Measurements from ENCODE around the gene TRAPPC12.
"Not testable (repeated sequence)": the region's sequence is repeated elsewhere in the genome, so short reads cannot be mapped to it uniquely, and the experiment has no call there.

TRAPPC12 gene

DNA sequence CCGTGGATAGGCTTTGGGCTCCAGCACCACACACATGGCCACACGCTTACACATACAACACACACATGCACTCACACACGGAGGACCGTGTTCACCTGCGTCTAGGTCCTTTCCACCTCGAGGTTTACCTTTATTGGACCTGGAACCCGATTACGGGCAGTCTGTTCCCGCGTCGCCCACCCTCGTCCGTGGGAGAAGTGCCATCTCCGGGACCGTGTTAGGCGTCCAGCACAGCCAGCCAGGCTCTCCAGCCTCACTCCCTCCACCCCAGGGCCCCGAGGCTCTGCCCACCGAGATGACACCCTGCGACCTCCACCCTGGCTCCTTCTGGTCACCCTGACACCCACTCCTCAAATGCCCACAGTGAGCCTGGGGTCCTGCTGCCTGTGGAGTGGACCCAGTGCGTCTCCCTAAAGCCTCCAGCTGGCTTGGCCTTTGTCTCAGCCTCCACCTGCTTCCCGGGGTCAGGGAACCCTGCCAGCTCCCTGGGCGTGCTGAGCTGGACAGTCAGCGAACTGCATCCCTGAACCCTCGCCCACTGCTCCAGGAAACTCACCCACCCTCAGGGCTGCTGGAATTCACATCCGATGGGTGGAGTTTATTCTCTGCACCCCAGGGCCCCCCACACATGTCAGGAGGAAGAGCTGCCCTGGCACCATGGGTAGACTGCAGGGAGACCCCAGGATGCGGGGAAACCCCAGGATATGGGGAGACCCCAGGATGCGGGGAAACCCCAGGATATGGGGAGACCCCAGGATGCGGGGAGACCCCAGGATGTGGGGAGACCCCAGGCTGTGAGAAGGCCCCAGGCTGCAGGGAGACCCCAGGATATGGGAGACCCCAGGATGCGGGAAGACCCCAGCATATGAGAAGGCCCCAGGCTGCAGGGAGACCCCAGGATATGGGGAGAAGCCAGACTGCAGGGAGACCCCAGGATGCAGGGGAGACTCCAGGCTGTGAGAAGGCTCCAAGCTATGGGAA is 106.8 kb downstream of the TRAPPC12 start:
- DNase-seq (ENCODE audit: low read depth in 2 of 2): no peak

DNA sequence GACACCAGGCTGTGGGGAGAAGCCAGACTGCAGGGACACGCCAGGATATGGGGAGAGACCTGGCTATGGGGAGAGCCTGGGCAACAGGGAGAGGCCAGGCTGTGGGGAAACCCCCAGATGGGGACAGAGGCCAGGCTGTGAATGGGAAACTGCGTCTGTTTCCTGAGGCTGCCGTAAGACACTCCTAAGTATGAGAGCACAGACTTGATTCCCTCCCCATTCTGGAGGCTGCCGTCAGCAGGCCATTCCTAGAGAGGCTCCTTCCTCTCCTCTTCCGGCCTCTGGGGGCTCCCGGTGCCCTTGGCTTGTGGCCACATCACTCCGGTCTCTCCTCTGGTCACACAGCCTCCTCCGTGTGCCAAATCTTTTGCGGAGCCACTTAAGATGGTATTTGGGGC is 107.5 kb downstream of the TRAPPC12 start:
- DNase-seq (ENCODE audit: low read depth in 2 of 2): no peak

DNA sequence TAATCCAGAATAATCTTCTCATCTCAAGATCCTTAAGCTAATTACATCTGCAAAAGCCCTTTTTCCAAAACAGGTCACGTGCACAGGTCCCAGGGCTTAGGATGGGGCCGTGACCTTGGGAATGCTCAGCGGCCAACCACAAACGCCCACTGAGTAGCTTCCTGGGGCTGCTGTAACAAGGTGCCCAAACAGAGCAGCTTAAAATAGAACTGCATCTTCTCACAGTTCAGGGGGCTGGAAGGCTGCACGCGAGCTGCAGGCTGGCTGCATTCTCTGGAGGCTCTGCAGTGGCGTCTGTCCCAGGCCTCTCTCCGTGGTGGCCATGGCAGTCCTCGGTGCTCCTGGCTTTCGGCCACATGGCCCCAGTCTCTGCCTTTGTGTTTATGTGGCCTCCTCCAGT is 107.9 kb downstream of the TRAPPC12 start:
- no peak for DNase-seq (ENCODE audit: low read depth in 2 of 2)

DNA sequence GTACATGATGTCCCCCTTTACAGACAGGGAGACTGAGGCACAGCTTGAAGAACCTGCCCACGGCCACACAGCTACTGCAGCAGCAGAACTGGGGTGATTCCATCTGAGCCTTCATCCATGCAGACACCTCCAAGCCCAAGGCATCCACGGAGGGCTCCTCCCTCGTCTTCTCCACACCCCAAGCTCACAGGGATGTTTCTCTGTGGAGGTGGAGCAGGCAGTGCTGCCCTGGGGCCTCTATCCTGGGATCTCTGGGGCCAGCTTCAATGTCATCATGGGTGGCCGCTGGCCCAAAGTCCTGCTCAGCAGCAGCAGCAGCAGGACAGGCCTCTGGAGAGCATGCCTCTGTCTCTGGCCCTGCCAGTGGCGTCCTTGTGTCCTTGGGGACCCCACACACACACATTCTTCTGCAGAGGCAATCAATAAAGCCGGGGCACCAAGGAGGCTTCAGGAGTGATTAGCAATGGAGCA is 108.6 kb downstream of the TRAPPC12 start:
- no peak for DNase-seq (ENCODE audit: low read depth in 2 of 2)

DNA sequence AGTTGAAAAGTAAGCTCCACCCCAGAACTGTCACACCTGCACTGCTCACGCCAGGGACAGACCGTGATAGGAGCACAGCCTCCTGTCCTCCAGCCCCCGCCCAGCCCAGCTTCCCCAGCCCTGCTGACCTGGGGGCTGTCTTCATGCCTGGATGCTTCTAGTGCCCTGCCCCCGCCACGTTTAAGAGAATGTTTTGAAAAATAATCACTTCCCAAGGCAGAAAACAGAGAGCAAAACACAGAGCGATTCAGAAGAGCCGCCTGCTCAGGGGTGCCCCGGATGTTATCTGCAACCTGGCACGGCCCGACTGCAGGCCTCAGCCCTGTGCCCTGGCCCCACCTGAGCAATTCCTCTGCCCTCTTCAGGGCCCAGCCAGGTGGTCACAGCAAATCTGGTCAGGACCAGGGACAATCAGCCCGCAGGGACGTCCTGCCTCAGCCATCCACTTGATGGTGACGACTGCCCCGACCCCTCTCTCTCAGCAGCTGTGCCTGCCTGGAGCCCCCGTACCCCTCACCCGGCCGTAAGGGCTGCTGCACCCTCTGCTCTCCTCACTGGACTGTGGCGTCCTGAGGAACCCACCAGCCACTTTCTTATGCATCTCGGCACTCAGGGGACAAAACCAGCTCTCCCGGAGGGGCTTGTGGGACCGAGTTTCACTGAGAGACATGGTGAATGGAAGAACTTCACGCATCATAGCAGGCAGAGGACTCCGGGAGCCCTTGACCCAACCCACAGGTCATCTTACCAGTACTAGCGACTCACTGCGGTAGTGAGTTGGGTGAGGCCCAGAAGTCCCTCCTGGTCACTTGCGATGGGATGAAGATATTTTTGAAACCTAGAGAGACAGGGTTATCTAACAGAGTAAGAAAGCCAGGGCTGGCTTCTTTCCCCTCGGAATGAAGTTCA is 109.6 kb downstream of the TRAPPC12 start:
- DNase-seq (ENCODE audit: low read depth in 2 of 2): no peak

DNA sequence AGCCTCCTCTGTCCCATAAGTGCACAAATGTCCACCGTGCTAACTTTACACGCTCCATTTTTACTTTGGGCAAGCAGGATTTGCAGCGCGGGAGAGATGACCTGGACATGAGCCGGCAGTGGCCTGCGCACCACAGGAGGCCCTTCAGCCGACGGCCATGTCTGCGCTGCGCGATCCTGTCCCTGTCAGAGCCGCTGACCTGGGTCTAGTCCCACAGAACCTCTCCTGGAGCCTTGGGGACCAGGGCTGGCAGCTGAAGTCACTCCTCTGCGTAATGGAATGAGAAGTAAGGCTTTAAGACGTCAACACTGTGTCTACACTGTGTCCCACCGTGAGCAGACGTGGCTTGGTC is 110.2 kb downstream of the TRAPPC12 start:
- DNase-seq (ENCODE audit: low read depth in 2 of 2): no peak

DNA sequence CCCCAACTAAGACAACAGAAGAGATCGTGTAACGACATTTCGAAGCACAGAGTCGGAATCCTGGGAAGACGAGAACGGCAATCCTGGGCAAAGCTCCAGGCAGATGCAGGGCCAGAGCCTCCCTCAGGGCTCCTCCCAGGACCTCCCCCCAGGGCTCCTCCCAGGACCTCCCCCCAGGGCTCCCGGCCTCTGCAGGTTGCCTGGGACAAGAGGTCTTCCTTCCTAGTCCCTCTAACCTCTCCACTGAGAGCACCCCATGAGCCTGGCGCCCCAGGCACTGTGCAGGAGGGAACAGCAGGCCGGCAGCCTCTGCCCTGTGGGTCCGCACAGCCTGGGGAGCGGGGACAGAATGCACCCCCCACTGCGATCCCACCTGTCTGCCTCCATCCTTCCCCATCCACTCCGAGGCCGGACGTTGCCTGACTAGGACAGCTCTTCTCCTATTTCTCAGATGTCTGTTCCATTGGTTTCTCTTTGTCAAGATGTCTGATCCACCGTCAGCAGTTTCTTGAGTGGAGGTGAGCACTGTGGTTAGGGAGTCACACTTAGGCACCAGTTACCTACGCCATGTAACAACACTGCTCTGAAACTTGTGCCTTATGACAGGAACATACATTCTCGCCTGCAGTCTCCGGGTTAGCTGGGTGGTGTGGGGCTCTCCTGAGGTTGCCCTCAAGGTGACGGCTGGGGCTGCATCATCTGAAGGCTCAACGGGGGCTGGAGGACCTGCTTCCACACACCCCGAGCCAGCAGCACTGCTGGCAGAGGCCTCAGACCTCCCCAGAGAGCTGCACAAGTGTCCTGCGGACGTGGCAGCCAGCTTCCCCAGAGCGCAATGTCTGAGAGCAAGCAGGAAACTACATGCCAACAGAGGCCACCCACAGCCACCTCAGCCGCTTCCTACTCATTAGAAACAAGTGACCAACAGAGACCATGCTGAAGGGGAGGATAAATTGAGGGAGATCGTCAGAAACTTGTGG is 111.0 kb downstream of the TRAPPC12 start:
- no peak for DNase-seq (ENCODE audit: low read depth in 2 of 2)

DNA sequence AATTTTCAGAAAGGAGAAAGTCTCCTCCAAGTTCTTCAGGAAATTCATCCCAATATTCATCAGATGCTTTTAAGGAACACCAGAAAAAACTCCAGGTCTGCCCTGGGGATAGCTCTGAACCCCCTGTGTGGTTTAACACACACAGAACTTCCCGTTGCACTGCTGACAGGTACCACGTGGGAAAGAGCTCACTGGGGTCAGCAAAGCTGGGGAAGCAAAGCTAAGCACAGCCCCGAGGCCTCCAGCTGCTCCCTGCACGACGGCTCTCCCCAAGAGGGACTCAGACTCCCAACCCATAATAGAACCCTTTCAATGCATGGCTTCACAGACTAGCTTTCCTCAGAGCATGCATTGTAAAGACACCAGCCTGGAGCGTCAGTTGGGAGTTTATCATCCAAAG is 111.8 kb downstream of the TRAPPC12 start:
- no peak for DNase-seq (ENCODE audit: low read depth in 2 of 2)

DNA sequence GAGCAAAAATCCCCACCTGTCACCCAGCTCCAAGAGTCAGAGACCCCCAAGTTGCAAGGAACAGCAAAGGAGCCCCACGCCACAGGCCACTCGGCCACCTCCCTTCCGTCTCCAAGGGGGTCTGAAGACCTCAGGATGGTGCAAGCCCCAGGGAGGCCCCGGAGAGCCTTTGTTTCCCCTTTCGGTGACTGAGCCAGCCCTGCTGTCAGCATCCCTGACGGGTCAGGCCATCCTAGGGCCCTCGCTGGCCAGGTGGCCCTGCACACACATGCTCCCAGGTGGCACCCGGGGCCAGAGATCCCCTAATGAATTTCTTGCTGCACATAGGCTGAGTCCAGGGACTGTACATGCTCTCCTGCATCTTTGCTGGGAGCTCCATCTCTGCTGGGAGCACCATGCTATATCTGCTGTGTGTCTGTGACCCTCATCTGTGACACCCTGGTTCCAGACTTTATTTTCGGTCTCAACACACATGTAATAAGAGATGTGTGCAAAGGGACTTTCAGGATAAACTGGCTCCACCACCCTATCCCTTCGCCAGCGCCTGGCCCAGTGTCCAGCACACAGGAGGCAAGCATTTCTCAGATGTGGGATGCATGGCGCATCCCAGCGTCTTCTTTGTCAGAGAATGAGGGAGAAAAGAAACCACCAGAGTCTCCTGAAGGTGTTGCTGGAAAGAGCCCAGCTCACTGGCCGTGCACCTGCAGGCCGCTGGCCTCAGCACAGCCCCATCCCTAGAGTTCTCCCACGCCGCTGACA is 112.4 kb downstream of the TRAPPC12 start:
- no peak for DNase-seq (ENCODE audit: low read depth in 2 of 2)

DNA sequence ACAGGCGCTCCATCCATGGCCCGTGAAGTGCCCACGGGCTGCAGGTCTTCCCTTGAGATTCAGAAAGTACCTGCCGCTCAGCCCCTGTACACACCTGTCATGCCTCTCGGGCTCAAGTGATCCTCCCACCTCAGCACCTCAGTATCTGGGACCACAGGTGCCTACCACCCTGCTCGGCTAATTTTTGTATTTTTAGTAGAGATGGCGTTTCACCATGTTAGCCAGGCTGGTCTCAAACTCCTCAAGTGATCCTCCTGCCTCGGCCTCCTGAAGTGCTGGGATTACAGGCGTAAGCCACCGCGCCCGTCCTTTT is 112.9 kb downstream of the TRAPPC12 start:
- DNase-seq (ENCODE audit: low read depth in 2 of 2): not testable (repeated sequence)

DNA sequence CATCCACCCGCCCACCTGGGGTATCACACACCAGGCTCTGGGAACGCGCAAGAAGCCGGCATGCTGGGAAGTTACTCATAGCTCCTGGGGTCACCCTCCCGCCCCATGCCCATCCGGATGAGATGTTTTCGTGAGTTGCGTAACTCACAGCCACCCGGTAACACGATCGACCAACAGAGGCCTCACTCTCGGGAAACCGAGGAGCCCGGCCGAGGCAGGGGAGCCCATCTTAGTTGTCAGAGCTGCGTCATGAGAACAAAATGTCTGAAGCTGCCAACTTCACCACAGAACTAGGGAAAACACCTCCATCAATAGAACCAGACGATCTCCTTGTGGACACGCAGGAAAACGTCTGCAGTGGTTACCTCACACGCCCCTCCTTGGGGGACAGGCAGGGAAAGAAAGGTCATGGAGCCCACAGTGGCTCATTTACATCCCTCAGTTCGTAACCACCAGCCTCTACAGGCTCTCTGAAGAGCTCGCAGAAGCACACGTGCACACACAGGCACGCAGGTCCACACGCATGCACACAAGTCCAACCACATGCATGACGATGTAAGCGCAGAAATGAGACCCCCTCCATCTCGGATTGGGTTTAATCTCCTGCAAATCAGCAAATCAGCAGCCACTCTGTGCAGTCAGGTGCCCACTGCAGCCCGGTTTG is 113.6 kb downstream of the TRAPPC12 start:
- DNase-seq (ENCODE audit: low read depth in 2 of 2): no peak

DNA sequence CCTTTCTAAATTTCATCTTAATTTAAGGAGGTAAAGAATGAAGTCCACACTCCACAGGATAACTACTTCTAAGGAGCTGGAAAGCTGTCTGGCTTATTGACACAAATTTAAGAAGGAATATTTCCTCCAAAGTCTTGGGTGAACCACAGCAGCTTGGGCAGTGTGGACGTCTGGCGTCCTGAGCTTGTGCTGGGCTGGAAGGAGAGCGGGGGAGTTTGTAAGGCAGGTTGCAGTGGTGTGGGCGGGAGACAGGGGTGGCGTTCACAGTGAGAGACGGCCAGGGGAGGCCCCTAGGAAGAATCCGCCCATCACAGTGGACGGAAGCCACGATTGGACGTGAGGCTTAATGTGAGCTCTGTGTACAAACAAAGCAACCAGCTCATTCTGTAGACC is 114.1 kb downstream of the TRAPPC12 start:
- DNase-seq (ENCODE audit: low read depth in 2 of 2): no peak

DNA sequence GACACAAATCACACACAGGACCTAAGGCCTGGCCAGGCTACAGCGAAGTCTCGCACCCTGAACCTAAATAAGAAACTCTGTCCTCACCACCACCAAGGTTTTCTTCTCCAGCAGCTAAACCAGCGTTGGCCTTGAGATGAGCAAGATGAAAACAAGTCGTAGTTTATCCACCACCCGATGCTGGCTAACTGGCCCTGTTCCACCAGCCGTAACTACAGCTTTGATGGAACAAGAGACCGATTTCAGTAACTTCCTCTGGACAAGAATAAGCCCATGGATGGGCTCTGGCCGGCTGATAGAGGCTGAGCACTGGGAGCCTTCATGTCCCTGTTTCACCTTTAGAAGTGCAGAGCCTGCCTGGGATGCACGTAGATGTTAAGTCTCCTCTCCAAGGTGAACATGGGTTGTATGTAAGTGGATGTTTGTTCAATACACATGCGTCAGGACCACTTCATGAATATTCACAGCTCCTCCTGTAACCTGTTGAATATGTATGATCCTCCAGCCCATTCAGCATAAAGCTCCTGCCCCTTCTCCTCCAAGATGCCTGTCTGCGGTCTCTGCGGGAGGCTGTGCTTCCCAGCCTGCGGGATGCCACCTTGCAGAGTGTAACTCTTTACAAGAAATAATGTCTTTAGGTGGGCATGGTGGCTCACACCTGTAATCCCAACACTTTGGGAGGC is 115.6 kb downstream of the TRAPPC12 start:
- no peak for DNase-seq (ENCODE audit: low read depth in 2 of 2)

DNA sequence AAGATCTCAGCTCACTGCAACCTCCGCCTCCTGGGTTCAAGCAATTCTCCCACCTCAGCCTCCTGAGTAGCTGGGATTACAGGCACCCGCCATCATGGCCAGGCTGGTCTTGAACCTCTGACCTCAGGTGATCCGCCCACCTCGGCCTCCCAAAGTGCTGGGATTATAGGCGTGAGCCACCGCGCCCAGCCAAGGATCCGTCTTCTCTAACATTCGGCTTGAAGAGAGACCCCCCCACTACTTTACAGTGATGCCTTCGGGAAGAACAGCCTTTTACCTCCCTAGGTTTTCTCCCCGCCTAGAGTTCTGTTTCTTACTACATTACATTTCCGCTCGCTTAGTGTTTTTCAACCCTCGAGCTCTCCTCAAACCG is 117.2 kb downstream of the TRAPPC12 start:
- not testable (repeated sequence) for DNase-seq (ENCODE audit: low read depth in 2 of 2)

DNA sequence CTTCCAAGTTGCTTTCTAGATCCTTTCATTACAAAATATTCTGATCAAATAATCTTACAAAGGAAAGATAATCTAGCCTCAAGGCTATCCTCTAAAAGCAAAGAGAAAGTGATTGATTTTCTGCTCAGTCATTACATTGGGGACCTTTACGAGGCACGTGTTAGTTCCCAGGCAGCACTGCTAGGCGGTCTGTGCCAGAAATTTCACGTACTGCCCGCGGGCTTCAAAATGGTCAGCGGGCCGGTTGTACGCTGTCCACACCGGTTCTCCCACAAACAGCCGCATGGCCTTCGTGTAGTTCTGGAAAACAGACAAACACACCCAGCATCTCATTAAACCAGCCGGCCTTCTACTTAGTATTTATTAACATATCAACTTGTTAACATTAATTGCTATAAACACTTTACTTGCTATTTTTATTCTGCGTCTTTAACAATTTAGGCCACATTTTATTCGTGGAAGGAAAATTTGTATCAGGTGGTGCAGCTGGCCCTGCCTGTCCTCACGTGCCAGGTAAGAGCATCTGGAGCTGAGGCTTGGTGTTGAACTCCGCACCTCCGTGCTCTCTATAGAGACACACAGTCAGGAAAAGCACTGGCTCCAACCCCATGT is 119.4 kb downstream of the TRAPPC12 start:
- DNase-seq (ENCODE audit: low read depth in 2 of 2): no peak

DNA sequence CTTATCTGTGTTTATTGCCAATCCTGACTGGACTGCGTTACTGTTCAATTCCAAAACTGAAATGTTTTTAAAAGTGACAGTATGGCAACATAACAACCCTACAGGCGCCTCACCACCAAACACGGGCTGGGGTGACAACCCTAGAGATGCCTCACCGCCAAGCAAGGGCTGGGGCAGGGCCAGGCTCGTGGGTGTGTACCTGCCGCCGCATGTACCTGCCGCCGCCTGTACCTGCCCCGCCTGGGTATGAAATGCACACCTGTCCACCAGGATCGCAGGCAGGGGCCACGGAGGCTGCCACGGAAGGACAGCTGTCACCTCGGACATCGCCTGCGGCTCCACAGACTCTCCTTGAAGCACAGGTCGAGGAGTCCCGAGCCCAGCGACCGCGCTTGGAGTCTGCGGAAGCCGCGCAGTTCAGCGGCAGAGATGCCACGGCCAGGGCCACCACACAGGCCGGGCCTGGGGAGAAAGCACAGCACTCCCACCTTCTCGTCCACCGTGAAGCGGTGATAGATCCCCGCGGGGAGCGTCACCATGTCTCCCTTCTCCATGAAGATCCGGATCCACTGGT is 120.9 kb downstream of the TRAPPC12 start:
- DNase-seq (ENCODE audit: low read depth in 2 of 2): no peak

DNA sequence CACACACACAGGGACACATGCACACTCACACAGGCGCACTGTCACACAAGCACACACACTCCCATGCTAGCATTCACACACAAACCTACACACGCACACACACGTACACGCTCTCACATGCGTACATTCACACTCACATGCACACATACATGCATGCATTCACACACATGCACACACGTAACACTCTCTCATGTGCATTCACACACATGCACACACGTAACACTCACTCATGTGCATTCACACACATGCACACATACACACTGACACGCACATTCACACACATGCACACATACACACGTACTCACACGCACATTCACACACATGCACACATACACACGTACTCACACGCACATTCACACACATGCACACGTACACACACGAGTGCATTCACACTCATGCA is 123.6 kb downstream of the TRAPPC12 start:
- DNase-seq (ENCODE audit: low read depth in 2 of 2): no peak

DNA sequence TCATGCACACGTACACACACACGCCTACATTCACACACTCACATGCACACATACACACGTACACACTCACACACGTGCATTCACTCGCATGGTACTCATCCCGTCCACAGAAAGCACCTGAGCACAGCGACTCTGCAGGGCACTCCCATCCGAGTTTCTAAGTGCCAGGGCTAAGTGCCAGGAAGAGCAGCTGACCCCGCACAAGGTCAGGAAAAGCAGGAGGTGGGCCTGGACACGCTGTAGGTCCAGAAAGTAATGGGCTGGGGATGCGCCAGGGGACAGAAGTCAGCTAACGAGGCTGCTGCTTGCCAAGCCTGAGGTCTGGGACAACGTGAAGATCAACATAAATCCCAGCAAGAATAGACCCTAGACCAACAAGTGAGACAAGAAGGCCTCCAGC is 124.0 kb downstream of the TRAPPC12 start:
- DNase-seq (ENCODE audit: low read depth in 2 of 2): no peak

DNA sequence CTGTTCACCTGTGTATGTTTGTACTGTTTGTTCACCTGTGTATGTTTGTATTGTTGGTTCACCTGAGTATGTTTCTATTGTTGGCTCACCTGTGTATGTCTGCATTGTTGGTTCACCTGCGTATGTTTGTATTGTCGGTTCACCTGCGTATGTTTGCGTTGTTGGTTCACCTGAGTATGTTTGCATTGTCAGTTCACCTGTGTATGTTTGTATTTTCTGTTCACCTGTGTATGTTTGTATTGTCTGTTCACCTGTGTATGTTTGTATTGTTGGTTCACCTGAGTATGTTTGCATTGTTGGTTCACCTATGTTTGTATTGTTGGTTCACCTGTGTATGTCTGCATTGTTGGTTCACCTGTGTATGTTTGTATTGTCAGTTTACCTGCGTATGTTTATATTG is 125.2 kb downstream of the TRAPPC12 start:
- no peak for DNase-seq (ENCODE audit: low read depth in 2 of 2)
